Thyroid gland (tissue), 4 donors: Measurements from ENCODE around the gene INPP5A. TPM values are rescaled to one million over a fixed set of nuclear protein-coding genes. Genes with fewer than 3 reads are reported as not detected.

Experiments
- DNase-seq, 2 donors: peaks; one replicate each; pipeline ENCODE4 v3.0.0-alpha.2; 2019
- H3K27ac ChIP-seq, 3 donors: fragments of 200-600 bp; sonication (generic); 1 replicate in 2 of 3; 2 replicates in 1 of 3; pipeline ENCODE4 v1.5.1; 2016 to 2019; ENCODE audit warnings: mild to moderate bottlenecking in 1 of 3, moderate library complexity in 1 of 3
- H3K27me3 ChIP-seq: fragments of 200-600 bp; sonication (generic); one replicate; pipeline ENCODE4 v1.5.1; 2019
- H3K36me3 ChIP-seq, 2 donors: fragments of 200-600 bp; sonication (generic); one replicate each; pipeline ENCODE4 v1.5.1; 2016 to 2019
- H3K4me1 ChIP-seq, 2 donors: fragments of 200-600 bp; sonication (generic); one replicate each; pipeline ENCODE4 v1.5.1; 2017 to 2019
- H3K4me3 ChIP-seq, 3 donors: fragments of 200-600 bp; sonication (generic); replicated peaks in 1 of 3; 1 replicate in 2 of 3; 2 replicates in 1 of 3; pipeline ENCODE4 v1.5.1; 2016; ENCODE audit warnings: mild to moderate bottlenecking in 1 of 3
- H3K9me3 ChIP-seq: fragments of 200-600 bp; sonication (generic); one replicate; pipeline ENCODE4 v1.5.1; 2017
- POLR2A ChIP-seq, 2 donors: fragments of 450-650 bp; IDR thresholded peaks; one replicate each; pipeline ENCODE4 v1.6.1; 2017; ENCODE audit warnings: antibody characterized with exemption in 2 of 2, mild to moderate bottlenecking in 2 of 2, moderate library complexity in 1 of 2
- WGBS, 2 donors: methylation state at CpG; one replicate each; pipeline ENCODE4 v1.1.5; 2017; 5-methylcytosine and 5-hydroxymethylcytosine counted together
- intact Hi-C: fragments of 100-400 bp; cut with DNase I; formaldehyde crosslinking; loops from one replicate; pipeline ENCODE4 v1.15.1; 2023
- total RNA-seq, 4 donors: library from RNA; depleted of rRNA; stranded (reverse); fragments of >200 nt; gene quantifications; one replicate each; pipeline ENCODE4 v1.2.3, GENCODE V29; 2016
- TF ChIP-seq, protein P1 (sequence below), 6 experiments: fragments of 200-600 bp in 3 of 6; fragments of 450-650 bp in 3 of 6; sonication (generic) in 3 of 6; IDR thresholded peaks; one replicate each; pipeline ENCODE4 v1.5.1; 2016 to 2019; ENCODE audit warnings: antibody characterized with exemption in 6 of 6, mild to moderate bottlenecking in 2 of 6, inconsistent platforms in 1 of 6, moderate library complexity in 1 of 6

Gene INPP5A
- total RNA-seq, 4 donors from 2014 or later: 30.4 to 75.8 (median 41.1) TPM

DNA sequence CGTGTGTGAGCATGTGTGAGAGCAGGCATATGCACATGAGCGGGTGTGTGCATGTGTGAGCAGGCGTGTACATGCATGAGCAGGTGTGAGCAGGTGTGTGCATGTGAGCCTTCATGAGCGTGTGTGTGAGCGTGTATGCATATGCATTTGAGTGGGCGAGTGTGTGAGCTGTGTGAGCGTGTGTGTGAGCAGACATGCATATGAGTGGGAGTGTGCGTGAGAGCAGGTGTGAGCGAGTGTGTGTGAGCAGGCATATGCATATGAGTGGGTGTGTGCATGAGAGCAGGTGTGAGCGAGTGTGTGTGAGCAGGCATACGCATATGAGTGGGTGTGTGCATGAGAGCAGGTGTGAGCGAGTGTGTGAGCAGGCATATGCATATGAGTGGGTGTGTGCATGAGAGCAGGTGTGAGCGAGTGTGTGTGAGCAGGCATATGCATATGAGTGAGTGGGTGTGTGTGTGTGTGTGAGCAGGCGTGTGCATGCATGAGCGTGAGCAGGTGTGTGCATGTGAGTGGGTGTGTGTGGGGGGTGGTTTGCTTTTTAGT lies 217.7 kb downstream of the INPP5A start:
- H3K9me3 ChIP-seq: no peaks in the 10 kb centered on the region
- no peak overlapping the region for H3K4me3 ChIP-seq
- no peaks in the 10 kb centered on the region for H3K4me1 ChIP-seq
- DNase-seq: no peak
- WGBS, 2 donors: 94 to 95% methylated on average over 15 of the region's 15 CpGs
- no peak for TF ChIP-seq POLR2A (IDR thresholded peaks at IDR 0.05)
- TF ChIP-seq, protein P1, sequence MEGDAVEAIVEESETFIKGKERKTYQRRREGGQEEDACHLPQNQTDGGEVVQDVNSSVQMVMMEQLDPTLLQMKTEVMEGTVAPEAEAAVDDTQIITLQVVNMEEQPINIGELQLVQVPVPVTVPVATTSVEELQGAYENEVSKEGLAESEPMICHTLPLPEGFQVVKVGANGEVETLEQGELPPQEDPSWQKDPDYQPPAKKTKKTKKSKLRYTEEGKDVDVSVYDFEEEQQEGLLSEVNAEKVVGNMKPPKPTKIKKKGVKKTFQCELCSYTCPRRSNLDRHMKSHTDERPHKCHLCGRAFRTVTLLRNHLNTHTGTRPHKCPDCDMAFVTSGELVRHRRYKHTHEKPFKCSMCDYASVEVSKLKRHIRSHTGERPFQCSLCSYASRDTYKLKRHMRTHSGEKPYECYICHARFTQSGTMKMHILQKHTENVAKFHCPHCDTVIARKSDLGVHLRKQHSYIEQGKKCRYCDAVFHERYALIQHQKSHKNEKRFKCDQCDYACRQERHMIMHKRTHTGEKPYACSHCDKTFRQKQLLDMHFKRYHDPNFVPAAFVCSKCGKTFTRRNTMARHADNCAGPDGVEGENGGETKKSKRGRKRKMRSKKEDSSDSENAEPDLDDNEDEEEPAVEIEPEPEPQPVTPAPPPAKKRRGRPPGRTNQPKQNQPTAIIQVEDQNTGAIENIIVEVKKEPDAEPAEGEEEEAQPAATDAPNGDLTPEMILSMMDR (IDR thresholded peaks at IDR 0.05): no peak
- intact Hi-C loops: no loop called here
- H3K36me3 ChIP-seq: peaks cover 9 to 15% of the 10 kb centered on the region in 2 donors
- H3K27ac ChIP-seq: no peak overlapping the region
- no peaks in the 10 kb centered on the region for H3K27me3 ChIP-seq

DNA sequence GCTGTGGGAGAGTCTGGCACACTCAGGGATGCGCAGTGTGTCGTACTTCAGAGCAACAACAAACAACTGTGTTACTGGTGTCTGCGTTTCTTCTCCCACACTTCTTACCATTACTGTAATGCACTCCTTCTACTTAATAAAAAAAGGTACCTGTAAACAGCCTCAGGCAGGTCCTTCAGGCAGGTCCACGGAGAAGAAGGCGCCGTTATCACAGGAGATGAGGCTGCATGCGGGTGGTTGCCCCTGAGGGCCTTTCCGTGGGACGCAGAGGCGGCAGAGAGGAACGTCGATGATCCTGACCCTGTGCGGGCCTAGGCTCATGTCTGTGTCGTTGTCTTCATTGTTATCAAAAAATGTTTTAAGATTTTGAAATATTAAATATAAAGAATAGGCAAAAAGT lies 219.0 kb downstream of the INPP5A start:
- no peak for DNase-seq
- H3K4me3 ChIP-seq: no peak overlapping the region
- H3K9me3 ChIP-seq: no peaks in the 10 kb centered on the region
- H3K27me3 ChIP-seq: no peaks in the 10 kb centered on the region
- 96 to 97% methylated on average over 14 of the region's 14 CpGs for WGBS, 2 donors
- H3K4me1 ChIP-seq: no peaks in the 10 kb centered on the region
- H3K36me3 ChIP-seq: peaks cover 9 to 15% of the 10 kb centered on the region in 2 donors
- TF ChIP-seq POLR2A (IDR thresholded peaks at IDR 0.05): no peak
- TF ChIP-seq, protein P1 (IDR thresholded peaks at IDR 0.05): no peak
- H3K27ac ChIP-seq: no peak overlapping the region
- intact Hi-C loops: no loop called here

DNA sequence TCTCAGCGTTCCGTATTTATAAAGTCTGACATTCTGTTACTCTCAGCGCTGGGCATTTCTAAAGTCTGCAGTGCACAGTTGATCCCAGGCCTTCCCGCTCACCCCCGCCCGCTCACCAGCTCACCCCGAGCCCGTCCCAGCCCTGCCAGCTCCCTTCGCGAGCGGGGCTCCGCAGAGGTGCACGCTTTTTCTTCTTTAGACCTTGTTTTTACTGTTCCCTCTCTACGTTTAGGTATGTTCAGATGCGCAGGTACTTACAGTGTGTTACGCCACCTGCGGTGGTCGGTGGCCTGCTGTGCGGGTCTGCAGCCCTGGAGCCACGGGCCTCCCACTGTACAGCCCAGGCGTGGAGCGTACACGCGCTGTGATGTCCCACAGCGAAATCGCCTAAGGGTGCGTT lies 219.6 kb downstream of the INPP5A start:
- Histone ChIP-seq H3K36me3 (peaks cover 9 to 15% of the 10 kb centered on the region in 2 donors), H3K4me1 (no peaks in the 10 kb centered on the region), H3K9me3 (no peaks in the 10 kb centered on the region), H3K4me3 (no peak overlapping the region), H3K27ac (no peak overlapping the region), H3K27me3 (no peaks in the 10 kb centered on the region)
- 96 to 98% methylated on average over 27 of the region's 27 CpGs for WGBS, 2 donors
- no peak for DNase-seq
- intact Hi-C loops: no loop called here
- TF ChIP-seq, protein P1 (IDR thresholded peaks at IDR 0.05): no peak
- no peak for TF ChIP-seq POLR2A (IDR thresholded peaks at IDR 0.05)

DNA sequence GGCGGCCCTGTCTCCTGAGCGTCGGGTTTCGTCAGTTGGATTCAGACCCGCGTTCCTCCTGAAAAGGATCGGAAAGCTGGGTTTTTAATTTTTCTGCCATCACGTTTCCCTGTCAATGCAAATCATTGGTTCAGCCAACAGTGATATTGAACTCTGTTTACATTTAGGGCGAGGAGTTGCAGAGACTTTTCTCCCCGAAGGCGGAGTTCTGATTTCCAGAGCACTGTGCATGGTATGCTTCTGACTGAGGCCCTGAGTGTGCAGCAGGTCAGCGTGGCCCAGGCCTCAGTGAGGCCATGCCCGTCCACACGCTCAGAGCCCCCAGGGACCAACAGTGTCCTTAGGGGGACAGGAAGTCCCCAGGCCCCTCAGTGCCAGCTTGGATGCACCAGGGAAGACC lies 221.3 kb downstream of the INPP5A start:
- Histone ChIP-seq H3K27ac (no peak overlapping the region), H3K4me1 (no peaks in the 10 kb centered on the region), H3K9me3 (no peaks in the 10 kb centered on the region), H3K27me3 (no peaks in the 10 kb centered on the region), H3K36me3 (peaks cover 9 to 13% of the 10 kb centered on the region in 2 donors), H3K4me3 (no peak overlapping the region)
- no peak for DNase-seq
- 96 to 98% methylated on average over 13 to 14 of the region's 14 CpGs for WGBS, 2 donors
- intact Hi-C loops: no loop called here
- TF ChIP-seq, protein P1 (IDR thresholded peaks at IDR 0.05): no peak
- no peak for TF ChIP-seq POLR2A (IDR thresholded peaks at IDR 0.05)

DNA sequence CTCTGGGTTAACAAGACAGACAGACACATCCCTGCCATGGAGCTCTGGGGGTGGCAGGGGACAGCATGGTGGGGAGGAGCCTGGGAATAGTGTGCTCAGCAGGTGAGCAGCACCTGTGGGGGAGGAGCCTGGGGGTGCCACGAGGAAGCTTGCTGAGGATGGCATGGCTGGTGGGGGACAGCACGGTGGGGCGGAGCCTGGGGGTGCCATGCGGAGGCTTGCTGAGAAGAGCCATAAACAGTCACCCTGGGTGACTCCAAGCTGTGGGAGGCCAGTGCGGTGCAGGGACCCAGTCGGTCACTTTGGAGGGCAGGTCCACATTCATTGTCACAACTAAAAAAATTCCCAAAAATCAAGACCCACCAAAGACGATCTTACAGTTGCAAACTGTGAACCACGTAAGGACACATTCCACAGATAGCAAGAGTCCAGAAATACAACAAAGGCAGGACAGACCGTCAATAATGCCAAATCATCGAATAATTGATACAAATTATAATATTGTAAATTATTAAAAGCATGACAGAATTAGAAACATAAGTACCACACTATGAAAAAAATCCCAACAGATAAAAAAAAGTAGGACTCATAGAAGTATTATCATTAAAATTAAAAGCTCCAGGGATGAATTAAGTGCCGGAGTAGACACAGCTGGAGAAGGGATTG lies 223.9 kb downstream of the INPP5A start:
- intact Hi-C loops: no loop called here
- H3K4me1 ChIP-seq: no peaks in the 10 kb centered on the region
- no peak for DNase-seq
- TF ChIP-seq POLR2A (IDR thresholded peaks at IDR 0.05): no peak
- TF ChIP-seq, protein P1 (IDR thresholded peaks at IDR 0.05): no peak
- H3K27ac ChIP-seq: no peak overlapping the region
- no peaks in the 10 kb centered on the region for H3K27me3 ChIP-seq
- no peaks in the 10 kb centered on the region for H3K9me3 ChIP-seq
- no peak overlapping the region for H3K4me3 ChIP-seq
- WGBS, 2 donors: 95 to 96% methylated on average over 11 of the region's 11 CpGs
- H3K36me3 ChIP-seq: peaks cover 2 to 6% of the 10 kb centered on the region in 2 donors
